Measurements from ENCODE around the gene DDC. TPM values are rescaled to one million over a fixed set of nuclear protein-coding genes. Genes with fewer than 3 reads are reported as not detected.

DDC gene, protein sequence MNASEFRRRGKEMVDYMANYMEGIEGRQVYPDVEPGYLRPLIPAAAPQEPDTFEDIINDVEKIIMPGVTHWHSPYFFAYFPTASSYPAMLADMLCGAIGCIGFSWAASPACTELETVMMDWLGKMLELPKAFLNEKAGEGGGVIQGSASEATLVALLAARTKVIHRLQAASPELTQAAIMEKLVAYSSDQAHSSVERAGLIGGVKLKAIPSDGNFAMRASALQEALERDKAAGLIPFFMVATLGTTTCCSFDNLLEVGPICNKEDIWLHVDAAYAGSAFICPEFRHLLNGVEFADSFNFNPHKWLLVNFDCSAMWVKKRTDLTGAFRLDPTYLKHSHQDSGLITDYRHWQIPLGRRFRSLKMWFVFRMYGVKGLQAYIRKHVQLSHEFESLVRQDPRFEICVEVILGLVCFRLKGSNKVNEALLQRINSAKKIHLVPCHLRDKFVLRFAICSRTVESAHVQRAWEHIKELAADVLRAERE
- not detected in 2 replicates for total RNA-seq (2014; rRNA removed)
- polyA plus RNA-seq (2012): not detected

DNA sequence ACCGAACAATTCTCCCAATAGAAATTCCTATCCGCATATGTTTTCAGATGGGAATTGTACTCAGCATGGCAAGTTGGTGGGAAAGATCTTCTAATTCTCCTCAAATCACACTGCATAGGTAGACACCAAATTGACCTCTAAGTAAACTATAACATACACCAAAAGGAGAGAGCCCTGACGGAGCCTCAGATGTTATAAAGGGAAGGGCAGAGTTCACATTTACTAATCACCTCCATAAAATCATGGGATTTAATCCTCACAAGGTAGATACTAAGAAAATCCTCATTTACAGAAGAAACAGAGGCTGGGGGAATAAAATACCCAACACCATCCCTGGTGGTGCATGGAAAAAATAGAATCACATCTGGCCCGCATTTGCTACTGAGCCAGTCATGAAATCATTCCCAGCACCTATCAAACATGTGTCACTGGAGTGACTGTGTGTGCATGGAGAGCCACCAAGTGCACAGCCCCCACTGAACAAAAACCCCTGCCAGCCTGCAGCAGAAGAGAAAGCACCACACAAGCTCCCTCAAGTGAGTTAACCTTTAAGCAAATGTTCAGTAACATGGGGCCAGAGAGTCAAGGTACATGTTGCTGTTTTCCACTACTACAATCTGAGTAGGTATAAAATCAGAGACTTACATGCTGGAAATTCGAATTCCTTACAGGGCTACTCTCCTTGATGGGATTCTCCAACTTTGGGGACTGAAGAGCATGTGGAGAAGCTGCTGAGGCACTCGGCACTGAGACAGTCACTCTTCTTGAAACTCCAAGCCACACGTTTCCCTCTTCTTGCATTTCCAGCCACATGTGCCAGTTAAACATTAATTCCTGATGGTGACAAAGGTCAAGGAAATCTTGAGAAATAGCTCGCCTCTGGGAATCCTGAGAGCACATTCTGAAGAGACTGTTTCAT lies at the start of gene DDC:
DDC (minus strand) TSS at position 766 of the 919 bp plus-strand sequence. CDS start 21,320 bp downstream, outside the sequence.
- no peak for DNase-seq (ENCODE audit: low read depth)

GRCh38 chr7:50613473-50613872 lies 48.3 kb upstream of the DDC start:
- no peak for DNase-seq (ENCODE audit: low read depth)

DNA sequence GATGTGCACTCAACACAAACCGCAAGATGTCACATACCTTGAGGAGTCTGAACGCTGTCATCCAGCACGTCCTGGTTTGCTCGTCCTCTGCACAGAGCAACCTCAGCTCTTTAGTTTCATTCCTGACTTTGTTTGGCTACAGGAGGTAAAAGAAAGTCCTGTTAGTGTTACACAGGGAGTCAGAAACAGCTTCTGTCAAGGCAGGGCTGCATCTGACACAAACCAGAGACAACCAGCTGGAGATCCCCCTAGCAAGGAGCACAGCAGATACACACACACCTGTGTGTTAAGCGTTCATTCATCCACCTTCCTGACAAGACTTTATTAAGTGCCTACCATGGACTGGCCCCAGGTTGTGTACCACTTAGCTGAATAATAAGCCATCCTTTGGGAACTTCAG lies 47.5 kb upstream of the DDC start:
- DNase-seq (ENCODE audit: low read depth): no peak

DNA sequence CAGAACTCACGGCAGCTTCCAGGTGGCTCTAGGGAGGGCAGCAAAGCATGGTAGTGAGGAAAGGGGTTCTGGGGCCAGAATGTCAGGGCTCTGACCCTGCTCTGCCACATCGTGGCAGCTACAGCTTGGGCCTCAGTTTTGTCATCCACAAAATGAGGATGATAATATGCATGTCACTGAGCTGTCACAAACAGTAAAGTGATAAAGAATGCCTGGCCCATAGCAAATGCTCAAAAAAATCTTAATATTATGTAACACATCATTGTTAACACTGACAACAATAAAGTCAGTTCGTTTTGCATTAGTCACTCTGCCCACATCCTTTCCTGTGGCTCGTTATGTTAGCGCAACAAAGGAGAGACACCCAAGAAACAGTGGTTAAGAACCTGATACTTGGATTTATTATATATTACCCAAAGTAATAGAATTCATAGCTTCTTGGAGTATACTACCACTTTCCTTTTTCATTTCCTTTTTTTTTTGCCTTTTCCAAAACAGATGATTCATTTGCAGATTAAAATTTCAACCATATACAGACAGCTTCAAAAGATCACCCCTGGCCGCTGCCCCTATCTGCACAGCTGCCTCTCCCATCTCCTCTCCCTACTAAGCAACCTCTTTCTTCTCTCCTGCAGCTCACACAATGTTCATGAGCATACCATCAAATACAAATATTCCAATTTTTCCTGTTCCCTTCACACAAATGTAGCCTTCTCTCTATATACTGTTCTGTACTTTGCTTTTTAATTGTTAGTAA lies 45.5 kb upstream of the DDC start:
- peak; percentile 92 for DNase-seq (ENCODE audit: low read depth)

GRCh38 chr7:50608196-50608906 lies 43.1 kb upstream of the DDC start:
- no peak for DNase-seq (ENCODE audit: low read depth)

DNA sequence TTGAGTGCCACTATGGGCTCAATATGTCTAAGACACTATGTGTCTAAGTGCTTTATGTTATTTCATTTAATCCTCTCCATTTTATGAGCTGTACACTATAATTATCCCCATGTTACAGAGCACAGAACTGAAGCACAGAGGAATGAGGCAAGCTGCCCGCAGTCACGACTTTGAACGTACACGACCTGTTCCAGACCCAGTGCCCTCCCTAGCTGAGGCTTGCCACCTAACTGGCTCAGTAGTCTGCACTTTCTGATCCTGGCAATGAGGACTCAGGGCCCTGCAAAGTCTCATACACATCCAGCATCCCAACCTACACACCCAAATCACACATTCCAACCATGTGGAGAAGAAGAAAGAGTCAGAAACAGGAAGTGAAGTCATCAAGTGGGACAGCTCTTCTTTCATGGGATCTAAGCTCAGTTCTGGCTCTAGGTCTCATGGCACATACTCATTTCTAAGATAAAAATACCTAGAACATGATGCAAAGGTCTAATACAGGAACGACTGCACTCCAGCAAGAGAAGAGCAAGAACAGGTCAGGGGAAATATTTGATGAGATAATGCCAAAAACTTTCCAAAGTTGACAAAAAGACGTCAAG lies 42.4 kb upstream of the DDC start:
- DNase-seq (ENCODE audit: low read depth): no peak

DNA sequence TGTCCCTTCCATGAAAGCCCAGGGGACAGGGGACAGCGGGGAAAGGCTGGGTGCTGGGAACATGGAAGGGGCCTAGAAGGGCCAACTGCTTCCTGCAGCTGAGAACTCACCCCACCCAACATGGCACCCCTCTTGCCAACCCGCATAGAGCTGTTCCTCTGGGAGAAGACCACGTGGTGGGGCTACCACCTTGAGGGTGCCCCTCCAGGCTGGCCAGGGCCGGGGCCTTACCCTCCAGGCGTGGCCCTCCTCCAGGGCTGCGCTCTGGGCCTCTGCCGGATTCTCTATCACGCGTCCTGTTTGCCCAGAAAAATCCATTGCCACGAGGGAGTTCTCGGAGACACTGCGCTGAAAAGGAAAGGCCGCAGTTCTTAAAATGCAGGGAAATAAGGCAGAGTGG lies 39.9 kb upstream of the DDC start:
- no peak for DNase-seq (ENCODE audit: low read depth)

DNA sequence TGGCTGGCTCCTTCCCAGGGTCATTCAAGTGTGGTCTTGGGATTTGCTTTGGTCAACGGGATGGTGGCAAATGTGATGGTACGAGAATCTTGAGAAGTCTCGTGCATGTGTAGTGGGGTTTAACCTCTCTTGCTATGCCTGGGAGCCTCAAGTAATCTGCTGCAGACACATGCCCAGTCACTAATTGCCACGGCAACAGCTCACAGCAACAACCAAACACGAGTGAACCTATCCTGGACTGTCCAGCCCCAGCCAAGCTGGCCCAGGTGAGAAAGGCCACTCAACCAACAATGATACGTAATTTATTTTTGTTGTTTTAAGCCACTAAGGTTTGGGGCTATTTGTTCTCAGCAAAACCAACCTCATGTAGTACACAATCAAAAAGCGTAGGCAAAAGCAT lies 38.1 kb upstream of the DDC start:
- DNase-seq (ENCODE audit: low read depth): no peak

DNA sequence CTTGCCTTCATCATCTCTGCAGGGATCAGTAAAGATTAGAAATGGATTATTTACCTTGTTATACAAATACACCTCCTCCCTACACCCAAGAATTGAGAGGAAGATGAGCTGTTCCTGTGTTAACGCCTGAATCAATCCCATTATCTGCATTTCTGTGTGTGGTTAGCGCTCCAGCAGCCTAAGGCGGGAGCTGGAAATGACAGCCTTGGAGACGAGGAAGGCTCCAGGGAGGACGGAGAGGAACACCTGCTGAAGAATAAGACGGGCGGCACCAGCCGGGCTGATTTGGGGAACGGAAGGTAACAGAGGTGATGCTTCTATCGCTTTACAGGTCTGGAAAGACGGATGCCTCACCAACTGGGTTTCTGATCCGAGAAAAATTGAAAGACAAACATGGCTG lies 34.2 kb upstream of the DDC start:
- DNase-seq (ENCODE audit: low read depth): no peak

DNA sequence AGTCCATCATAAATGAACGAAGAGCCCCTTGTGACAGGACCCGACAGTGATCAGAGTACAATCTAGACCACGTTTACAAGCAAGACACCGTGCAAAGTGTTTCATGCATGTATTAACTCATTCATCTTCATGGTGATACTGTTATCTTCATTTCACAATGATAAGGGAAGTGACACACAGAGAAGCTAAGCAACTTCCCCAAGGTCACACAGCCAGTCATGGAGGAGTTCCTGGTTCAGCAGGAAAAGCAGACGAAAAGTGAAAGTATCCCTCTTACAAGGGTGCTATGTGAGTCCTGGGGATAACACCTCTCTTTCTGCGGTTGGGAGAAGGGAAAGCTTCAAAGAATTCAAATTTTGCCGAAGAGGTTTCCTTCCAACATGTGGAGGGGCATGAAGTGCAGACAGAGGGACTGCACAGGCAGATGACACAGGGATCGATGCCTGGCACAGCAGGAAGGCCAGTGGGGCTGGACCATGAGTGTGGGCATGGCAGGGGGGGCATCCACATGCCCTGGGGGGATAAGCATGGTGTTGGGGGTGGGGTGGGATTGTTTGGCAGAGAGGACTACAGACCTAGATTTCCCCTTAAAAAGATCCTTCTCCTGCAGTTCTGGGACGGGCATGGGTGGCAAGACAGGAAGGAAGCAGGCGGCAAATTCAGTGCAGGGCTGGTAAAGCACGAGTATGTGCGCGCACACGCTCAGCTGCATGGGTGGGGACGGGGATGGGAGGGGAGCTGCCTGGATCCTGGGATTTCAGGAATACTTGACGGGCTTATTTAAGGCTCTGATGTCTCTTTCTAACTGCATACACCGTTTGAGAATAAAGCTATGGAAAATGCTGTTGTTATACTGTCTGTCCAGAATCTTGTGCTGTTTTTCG lies 33.5 kb upstream of the DDC start:
- no peak for DNase-seq (ENCODE audit: low read depth)

DNA sequence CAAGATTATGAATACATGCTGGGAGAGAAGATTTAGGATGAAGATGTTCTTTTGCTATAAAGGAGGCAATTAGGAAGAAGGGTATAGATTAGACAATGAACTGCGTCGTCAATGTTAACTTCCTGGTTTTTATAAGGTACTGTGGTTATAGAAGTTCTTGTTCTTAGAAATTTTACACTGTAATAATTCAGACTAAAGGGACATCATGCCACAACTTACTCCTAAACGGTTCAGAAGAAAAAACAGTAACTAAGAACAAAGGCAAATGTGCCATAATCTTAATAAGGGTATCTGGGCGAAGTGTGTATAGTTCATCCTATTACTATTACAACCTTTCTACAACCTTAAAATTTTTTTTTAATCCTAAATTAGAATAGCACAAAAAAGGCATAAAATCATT lies 31.3 kb upstream of the DDC start:
- no peak for DNase-seq (ENCODE audit: low read depth)

DNA sequence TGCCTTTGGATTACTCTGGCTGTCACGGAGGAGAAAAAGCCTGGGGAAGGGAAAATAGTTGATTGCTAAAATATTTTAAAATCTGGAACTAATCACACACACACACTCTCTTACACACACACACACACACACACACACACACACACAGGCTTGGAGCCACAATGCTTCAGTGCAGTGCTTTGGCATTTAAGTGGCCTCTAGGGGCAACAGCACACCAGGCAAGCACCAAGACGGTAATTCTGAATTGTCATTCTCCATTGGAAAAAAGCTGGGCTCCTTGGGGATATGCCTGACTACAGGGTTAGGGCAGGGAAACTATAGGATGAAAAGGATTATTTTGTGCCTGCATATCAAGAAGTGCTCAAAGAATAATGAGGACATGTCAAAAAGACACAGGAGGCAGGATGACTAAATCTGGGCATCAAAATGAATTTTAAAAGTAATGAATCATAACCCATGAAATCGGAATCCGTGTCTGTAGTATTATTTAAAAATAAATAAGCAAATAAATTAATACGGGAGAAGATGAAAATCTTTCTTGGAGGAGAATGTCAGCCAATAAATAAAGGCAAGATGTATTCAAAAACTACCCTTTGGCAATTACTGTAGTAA lies 30.4 kb upstream of the DDC start:
- DNase-seq (ENCODE audit: low read depth): peak; percentile 55

DNA sequence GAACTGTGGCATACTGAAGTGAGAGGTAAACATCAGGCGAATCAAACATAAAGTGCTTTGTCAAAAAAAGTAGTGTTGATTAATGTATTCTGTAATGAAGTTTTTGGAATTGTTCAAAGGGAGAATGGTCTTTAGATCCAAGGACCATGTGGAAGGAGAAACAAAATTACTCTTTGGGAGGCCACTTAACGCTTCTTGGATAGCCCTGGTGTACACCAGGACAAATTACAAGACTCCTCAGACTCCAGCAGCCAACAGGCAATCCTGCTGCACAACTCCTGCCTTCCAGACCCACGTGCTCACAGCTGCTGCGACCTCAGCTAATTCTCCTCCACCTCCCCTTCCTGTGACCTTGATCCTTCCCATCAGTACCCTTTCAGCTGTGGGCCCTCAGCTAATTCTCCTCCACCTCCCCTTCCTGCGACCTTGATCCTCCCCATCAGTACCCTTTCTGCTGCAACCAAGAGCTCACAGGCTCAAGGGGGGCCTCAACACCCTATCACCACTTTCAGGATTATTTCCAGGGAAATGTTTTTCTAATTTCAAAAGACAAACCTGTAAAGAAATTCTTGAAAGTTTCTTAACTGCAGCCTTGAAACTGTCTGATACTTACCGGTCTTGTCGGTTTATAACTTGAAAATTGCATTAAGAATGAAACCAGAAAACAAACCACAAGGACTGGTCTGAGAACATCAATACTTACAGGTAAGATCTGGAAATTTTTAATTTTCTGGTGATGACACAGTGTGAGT lies 29.7 kb upstream of the DDC start:
- DNase-seq (ENCODE audit: low read depth): no peak

- no peak for DNase-seq (ENCODE audit: low read depth)
Observed at GRCh38 chr7:50594136-50594535, 28.9 kb upstream of the DDC start.

- no peak for DNase-seq (ENCODE audit: low read depth)
Observed at GRCh38 chr7:50592940-50593339, 27.7 kb upstream of the DDC start.

DNA sequence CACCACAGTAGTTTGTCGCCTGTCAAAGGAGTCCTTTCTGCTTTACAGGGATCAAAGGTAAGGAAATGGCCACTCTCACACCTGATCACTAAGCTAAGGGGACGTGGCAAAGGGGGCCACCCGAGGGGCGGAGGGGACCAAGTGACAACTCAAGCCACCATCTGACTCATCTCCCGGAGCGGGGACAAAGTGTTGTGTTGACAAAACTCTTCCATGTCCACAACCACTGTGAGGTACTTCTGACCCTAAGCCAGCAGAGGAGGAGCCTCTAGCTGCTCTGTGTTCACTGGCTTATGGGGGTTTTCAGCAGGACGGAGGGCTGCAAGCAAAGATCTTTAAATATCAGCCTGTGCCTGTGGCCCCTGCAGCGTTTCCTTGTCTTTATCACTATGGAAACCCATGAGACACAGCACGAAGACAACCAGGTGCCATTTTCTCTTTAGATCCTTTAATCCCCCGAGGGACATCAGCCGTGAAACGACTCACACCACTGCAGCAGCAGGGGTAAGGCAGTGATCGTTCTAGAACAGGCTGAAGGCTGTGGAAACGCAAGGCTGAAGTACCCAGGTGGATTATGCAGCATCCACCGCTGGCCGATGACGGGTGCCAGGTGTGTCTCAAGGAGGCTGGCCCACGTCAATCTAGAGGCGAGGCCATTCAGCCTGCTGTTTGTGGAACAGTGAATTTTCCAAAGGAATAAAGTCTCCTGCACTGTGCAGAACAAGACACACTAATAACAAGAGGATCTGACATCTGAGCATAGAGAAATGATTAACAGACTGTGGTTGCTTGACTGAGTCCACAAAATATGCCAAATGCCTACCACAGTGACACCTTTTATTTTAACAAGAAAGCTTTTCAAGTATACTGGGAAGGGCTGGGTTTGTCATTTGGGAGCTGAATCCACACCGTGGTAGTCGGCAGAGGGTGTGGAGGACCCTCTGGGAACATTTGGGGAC lies 26.6 kb upstream of the DDC start:
- DNase-seq (ENCODE audit: low read depth): peak; percentile 29

GRCh38 chr7:50591098-50591479 lies 25.9 kb upstream of the DDC start:
- DNase-seq (ENCODE audit: low read depth): no peak
